ENCODE measurements around the gene WDR48. TPM values are rescaled to one million over a fixed set of nuclear protein-coding genes. Genes with fewer than 3 reads are reported as not detected.

The WDR48 gene
- total RNA-seq, 1 donor from 2014 or later: 38.5 TPM

DNA sequence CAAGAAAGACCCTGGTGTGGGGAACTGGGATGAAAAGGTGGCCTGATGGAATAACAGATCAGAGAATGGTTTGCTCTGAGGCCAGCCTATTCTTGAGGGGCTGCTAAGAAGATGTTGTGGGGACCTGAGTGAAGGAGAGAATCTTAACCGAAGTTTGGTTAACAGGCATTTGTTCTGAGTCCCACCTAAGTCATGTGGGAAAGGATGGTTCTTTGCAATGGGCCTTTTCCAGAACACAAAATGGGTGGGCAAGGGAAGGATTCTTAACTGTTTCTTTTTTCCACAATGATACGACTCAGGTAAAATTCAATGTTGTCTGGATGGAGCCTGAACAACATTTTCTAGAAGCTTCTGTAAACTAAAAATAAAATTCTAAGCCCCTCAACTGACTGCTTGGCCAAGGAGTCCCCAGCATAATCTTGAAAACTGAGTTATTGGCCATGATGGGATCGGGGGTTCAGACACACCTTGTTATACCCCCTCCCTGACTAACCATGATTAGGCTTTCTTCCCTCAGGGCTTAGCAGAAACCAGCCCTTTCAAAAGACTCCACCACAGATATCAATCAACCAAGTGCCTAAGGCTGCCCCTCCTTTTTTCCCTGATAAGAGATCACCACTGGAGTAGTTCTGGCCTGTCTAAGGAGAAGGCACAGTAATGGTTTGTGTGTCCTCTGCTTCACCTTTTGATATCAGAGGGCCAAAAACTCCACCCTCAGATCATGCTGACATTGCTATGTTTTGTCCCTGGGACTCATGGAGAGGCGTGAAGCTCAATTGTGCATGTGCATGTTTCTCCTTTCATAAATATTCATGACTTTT is 30.1 kb upstream of the WDR48 start:
- Histone ChIP-seq H3K4me1 (ENCODE audit: insufficient read depth, low read length) (no peaks in the 10 kb centered on the region), H2AFZ (ENCODE audit: low read depth, low read length) (no peak overlapping the region), H3K36me3 (ENCODE audit: insufficient read depth, low read length) (no peaks in the 10 kb centered on the region), H3K4me2 (ENCODE audit: low read length) (no peak overlapping the region), H3K9ac (ENCODE audit: low read length) (no peak overlapping the region), H3K79me2 (ENCODE audit: insufficient read depth, low read length) (no peaks in the 10 kb centered on the region), H3K27ac (ENCODE audit: low read depth, low read length) (no peak overlapping the region), H3K27me3 (ENCODE audit: insufficient read depth, low read length) (peaks cover 4% of the 10 kb centered on the region), H3K9me3 (ENCODE audit: insufficient read depth, low read depth, low read length) (no peaks in the 10 kb centered on the region), H4K20me1 (ENCODE audit: insufficient read depth, low read length) (no peaks in the 10 kb centered on the region), H3K4me3 (ENCODE audit: insufficient read depth, low read depth, low read length) (no peak overlapping the region)
- no peak for TF ChIP-seq CTCF (IDR thresholded peaks at IDR 0.05; ENCODE audit: insufficient read depth, low read depth, low read length)
- TF ChIP-seq EZH2 (IDR thresholded peaks at IDR 0.05; ENCODE audit: insufficient read depth, low read length): no peak
- FAIRE-seq (no peak), DNase-seq (ENCODE audit: low read depth) (no peak)
- no peak overlapping the region for H3K27ac Mint-ChIP-seq (ENCODE audit: unreplicated experiment)
- no peak overlapping the region for H3K4me3 Mint-ChIP-seq (ENCODE audit: unreplicated experiment)
- H3K4me1 Mint-ChIP-seq (ENCODE audit: low read depth, unreplicated experiment): no peaks in the 10 kb centered on the region
- H3K27me3 Mint-ChIP-seq (ENCODE audit: low read depth, unreplicated experiment): peaks cover 7% of the 10 kb centered on the region
- peaks cover 2% of the 10 kb centered on the region for H3K9me3 Mint-ChIP-seq (ENCODE audit: unreplicated experiment)
- H3K36me3 Mint-ChIP-seq (ENCODE audit: low read depth, unreplicated experiment): peaks cover 2% of the 10 kb centered on the region

GRCh38 chr3:39022286-39022630 is 29.6 kb upstream of the WDR48 start:
- no peaks in the 10 kb centered on the region for H3K27me3 ChIP-seq (ENCODE audit: insufficient read depth, low read length)
- H3K36me3 ChIP-seq (ENCODE audit: insufficient read depth, low read length): no peaks in the 10 kb centered on the region
- no peaks in the 10 kb centered on the region for H3K4me1 Mint-ChIP-seq (ENCODE audit: low read depth, unreplicated experiment)
- no peak overlapping the region for H3K4me3 Mint-ChIP-seq (ENCODE audit: unreplicated experiment)
- no peak overlapping the region for H3K27ac Mint-ChIP-seq (ENCODE audit: unreplicated experiment)
- H3K4me3 ChIP-seq (ENCODE audit: insufficient read depth, low read depth, low read length): no peak overlapping the region
- no peaks in the 10 kb centered on the region for H4K20me1 ChIP-seq (ENCODE audit: insufficient read depth, low read length)
- H3K4me2 ChIP-seq (ENCODE audit: low read length): no peak overlapping the region
- FAIRE-seq (no peak), DNase-seq (ENCODE audit: low read depth) (no peak)
- peaks cover 7% of the 10 kb centered on the region for H3K27me3 Mint-ChIP-seq (ENCODE audit: low read depth, unreplicated experiment)
- peaks cover 2% of the 10 kb centered on the region for H3K9me3 Mint-ChIP-seq (ENCODE audit: unreplicated experiment)
- H3K36me3 Mint-ChIP-seq (ENCODE audit: low read depth, unreplicated experiment): no peaks in the 10 kb centered on the region
- no peak for TF ChIP-seq EZH2 (IDR thresholded peaks at IDR 0.05; ENCODE audit: insufficient read depth, low read length)
- TF ChIP-seq CTCF (IDR thresholded peaks at IDR 0.05; ENCODE audit: insufficient read depth, low read depth, low read length): no peak
- H3K9ac ChIP-seq (ENCODE audit: low read length): no peak overlapping the region
- H3K4me1 ChIP-seq (ENCODE audit: insufficient read depth, low read length): no peaks in the 10 kb centered on the region
- no peaks in the 10 kb centered on the region for H3K79me2 ChIP-seq (ENCODE audit: insufficient read depth, low read length)
- no peak overlapping the region for H3K27ac ChIP-seq (ENCODE audit: low read depth, low read length)
- no peaks in the 10 kb centered on the region for H3K9me3 ChIP-seq (ENCODE audit: insufficient read depth, low read depth, low read length)
- H2AFZ ChIP-seq (ENCODE audit: low read depth, low read length): no peak overlapping the region

DNA sequence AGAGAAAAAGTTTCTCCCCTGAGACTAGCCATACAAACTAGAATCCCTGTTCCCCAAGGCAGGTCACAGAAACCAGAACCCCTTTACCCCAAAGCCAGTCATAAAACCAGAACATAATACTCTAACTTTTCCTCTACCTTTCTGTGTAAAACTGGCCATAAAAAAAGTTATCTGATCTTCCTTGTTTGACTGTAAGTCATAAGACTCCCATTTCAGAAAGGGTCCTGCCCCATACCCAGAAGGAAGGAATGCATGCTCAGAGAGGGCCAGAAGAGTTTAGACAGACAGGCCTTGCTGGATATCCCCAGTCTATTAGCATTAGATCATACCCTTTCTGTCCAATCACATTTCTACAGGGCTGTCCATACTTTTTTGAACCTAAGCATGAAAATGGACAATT is 27.3 kb upstream of the WDR48 start:
- TF ChIP-seq EZH2 (IDR thresholded peaks at IDR 0.05; ENCODE audit: insufficient read depth, low read length): no peak
- TF ChIP-seq CTCF (IDR thresholded peaks at IDR 0.05; ENCODE audit: insufficient read depth, low read depth, low read length): no peak
- Mint-ChIP-seq H3K9me3 (ENCODE audit: unreplicated experiment) (peaks cover 2% of the 10 kb centered on the region), H3K4me3 (ENCODE audit: unreplicated experiment) (no peak overlapping the region), H3K27ac (ENCODE audit: unreplicated experiment) (no peak overlapping the region), H3K36me3 (ENCODE audit: low read depth, unreplicated experiment) (no peaks in the 10 kb centered on the region), H3K4me1 (ENCODE audit: low read depth, unreplicated experiment) (no peaks in the 10 kb centered on the region), H3K27me3 (ENCODE audit: low read depth, unreplicated experiment) (peaks cover 15% of the 10 kb centered on the region)
- Histone ChIP-seq H3K9ac (ENCODE audit: low read length) (no peak overlapping the region), H3K4me3 (ENCODE audit: insufficient read depth, low read depth, low read length) (no peak overlapping the region), H3K4me1 (ENCODE audit: insufficient read depth, low read length) (no peaks in the 10 kb centered on the region), H3K9me3 (ENCODE audit: insufficient read depth, low read depth, low read length) (no peaks in the 10 kb centered on the region), H3K36me3 (ENCODE audit: insufficient read depth, low read length) (no peaks in the 10 kb centered on the region), H4K20me1 (ENCODE audit: insufficient read depth, low read length) (no peaks in the 10 kb centered on the region), H3K79me2 (ENCODE audit: insufficient read depth, low read length) (no peaks in the 10 kb centered on the region), H3K27ac (ENCODE audit: low read depth, low read length) (no peak overlapping the region), H3K4me2 (ENCODE audit: low read length) (no peak overlapping the region), H3K27me3 (ENCODE audit: insufficient read depth, low read length) (no peaks in the 10 kb centered on the region), H2AFZ (ENCODE audit: low read depth, low read length) (no peak overlapping the region)
- FAIRE-seq (no peak), DNase-seq (ENCODE audit: low read depth) (no peak)

Measured in astrocyte (in vitro differentiated cells and primary cell).